ENCODE data around the gene MARF1.

Gene MARF1

DNA sequence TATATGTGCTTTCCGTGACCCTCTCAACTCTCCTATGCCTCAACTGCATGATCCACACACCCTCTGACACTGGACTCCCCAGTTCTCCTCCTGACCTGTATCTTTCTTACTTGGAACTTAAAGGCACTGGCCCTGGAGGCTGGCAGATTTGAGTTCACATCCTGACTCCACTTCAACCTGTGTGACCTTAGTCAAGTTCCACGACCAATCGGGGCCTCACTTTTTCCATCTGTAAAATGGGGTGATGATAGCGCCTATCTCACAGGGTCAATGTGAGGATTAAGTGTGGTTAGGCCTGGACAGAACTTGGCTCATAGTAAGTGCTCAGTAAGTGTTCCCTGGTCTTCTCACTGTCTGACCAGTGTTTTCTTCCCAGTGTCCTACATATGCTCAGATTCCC, 25.1 kb downstream of the MARF1 start:
- no peak for TF ChIP-seq CTCF (IDR thresholded peaks at IDR 0.05; ENCODE audit: borderline replicate concordance, extremely low read depth, low read length, poor library complexity, severe bottlenecking)
- TF ChIP-seq EZH2 (IDR thresholded peaks at IDR 0.05; ENCODE audit: borderline replicate concordance, low read depth, low read length, severe bottlenecking) = no peak
- ATAC-seq (ENCODE audit: insufficient read depth, low read depth) (no peak), DNase-seq (no peak)
- Histone ChIP-seq H3K27me3 (ENCODE audit: insufficient read depth, low read length, poor library complexity) (no peaks in the 10 kb centered on the region), H3K9ac (ENCODE audit: low read depth, low read length) (no peak overlapping the region), H3K4me3 (ENCODE audit: low read depth in 1 of 2, low read length in 2 of 2) (no peak overlapping the region), H3K4me1 (ENCODE audit: insufficient read depth, low read length) (no peaks in the 10 kb centered on the region), H3K4me2 (ENCODE audit: insufficient read depth, low read length) (no peak overlapping the region), H3K27ac (ENCODE audit: low read length) (no peak overlapping the region), H3K9me3 (ENCODE audit: insufficient read depth, low read length, severe bottlenecking) (no peaks in the 10 kb centered on the region), H3K79me2 (ENCODE audit: insufficient read depth, low read length) (no peaks in the 10 kb centered on the region), H2AFZ (ENCODE audit: low read depth, low read length) (no peak overlapping the region), H4K20me1 (ENCODE audit: insufficient read depth, low read length) (no peaks in the 10 kb centered on the region), H3K36me3 (ENCODE audit: insufficient read depth, low read length) (peaks cover 83% of the 10 kb centered on the region)

- H4K20me1 ChIP-seq (ENCODE audit: insufficient read depth, low read length) = no peaks in the 10 kb centered on the region
- H2AFZ ChIP-seq (ENCODE audit: low read depth, low read length) = no peak overlapping the region
- H3K9me3 ChIP-seq (ENCODE audit: insufficient read depth, low read length, severe bottlenecking) = no peaks in the 10 kb centered on the region
- H3K4me1 ChIP-seq (ENCODE audit: insufficient read depth, low read length) = no peaks in the 10 kb centered on the region
- no peaks in the 10 kb centered on the region for H3K27me3 ChIP-seq (ENCODE audit: insufficient read depth, low read length, poor library complexity)
- no peak overlapping the region for H3K4me3 ChIP-seq (ENCODE audit: low read depth in 1 of 2, low read length in 2 of 2)
- TF ChIP-seq CTCF (IDR thresholded peaks at IDR 0.05; ENCODE audit: borderline replicate concordance, extremely low read depth, low read length, poor library complexity, severe bottlenecking) = no peak
- TF ChIP-seq EZH2 (IDR thresholded peaks at IDR 0.05; ENCODE audit: borderline replicate concordance, low read depth, low read length, severe bottlenecking) = no peak
- H3K4me2 ChIP-seq (ENCODE audit: insufficient read depth, low read length) = no peak overlapping the region
- ATAC-seq (ENCODE audit: insufficient read depth, low read depth) (no peak), DNase-seq (no peak)
- H3K9ac ChIP-seq (ENCODE audit: low read depth, low read length) = no peak overlapping the region
- no peaks in the 10 kb centered on the region for H3K79me2 ChIP-seq (ENCODE audit: insufficient read depth, low read length)
- no peak overlapping the region for H3K27ac ChIP-seq (ENCODE audit: low read length)
- peaks cover 83% of the 10 kb centered on the region for H3K36me3 ChIP-seq (ENCODE audit: insufficient read depth, low read length)
Observed at GRCh38 chr16:15616475-15617165, 26.3 kb downstream of the MARF1 start.

GRCh38 chr16:15616012-15616411, 26.9 kb downstream of the MARF1 start:
- Histone ChIP-seq H3K4me3 (ENCODE audit: low read depth in 1 of 2, low read length in 2 of 2) (no peak overlapping the region), H4K20me1 (ENCODE audit: insufficient read depth, low read length) (no peaks in the 10 kb centered on the region), H3K4me2 (ENCODE audit: insufficient read depth, low read length) (no peak overlapping the region), H3K27me3 (ENCODE audit: insufficient read depth, low read length, poor library complexity) (no peaks in the 10 kb centered on the region), H3K79me2 (ENCODE audit: insufficient read depth, low read length) (no peaks in the 10 kb centered on the region), H3K4me1 (ENCODE audit: insufficient read depth, low read length) (no peaks in the 10 kb centered on the region), H2AFZ (ENCODE audit: low read depth, low read length) (no peak overlapping the region), H3K9me3 (ENCODE audit: insufficient read depth, low read length, severe bottlenecking) (no peaks in the 10 kb centered on the region), H3K27ac (ENCODE audit: low read length) (no peak overlapping the region), H3K9ac (ENCODE audit: low read depth, low read length) (no peak overlapping the region), H3K36me3 (ENCODE audit: insufficient read depth, low read length) (peaks cover 80% of the 10 kb centered on the region)
- TF ChIP-seq EZH2 (IDR thresholded peaks at IDR 0.05; ENCODE audit: borderline replicate concordance, low read depth, low read length, severe bottlenecking) (no peak), CTCF (IDR thresholded peaks at IDR 0.05; ENCODE audit: borderline replicate concordance, extremely low read depth, low read length, poor library complexity, severe bottlenecking) (no peak)
- no peak for DNase-seq
- no peak for ATAC-seq (ENCODE audit: insufficient read depth, low read depth)
